RPMI7951 (cell line): ENCODE results near the gene GCLC. TPM values are rescaled to one million over a fixed set of nuclear protein-coding genes. Genes with fewer than 3 reads are reported as not detected.
"Not testable (repeated sequence)": the region's sequence is repeated elsewhere in the genome, so short reads cannot be mapped to it uniquely, and the experiment has no call there.

Experiments used
- DNase-seq: peaks from one replicate; pipeline ENCODE4 v3.0.0-alpha.2; 2012; ENCODE audit warnings: low read depth
- total RNA-seq: library from RNA; depleted of rRNA; stranded (reverse); fragments of >200 nt; shearing (Covaris generic); gene quantifications from 2 replicates; pipeline ENCODE4 v1.2.3, GENCODE V29; 2014

GCLC gene
- total RNA-seq, 1 experiment from 2014 or later: 9.4 TPM

DNA sequence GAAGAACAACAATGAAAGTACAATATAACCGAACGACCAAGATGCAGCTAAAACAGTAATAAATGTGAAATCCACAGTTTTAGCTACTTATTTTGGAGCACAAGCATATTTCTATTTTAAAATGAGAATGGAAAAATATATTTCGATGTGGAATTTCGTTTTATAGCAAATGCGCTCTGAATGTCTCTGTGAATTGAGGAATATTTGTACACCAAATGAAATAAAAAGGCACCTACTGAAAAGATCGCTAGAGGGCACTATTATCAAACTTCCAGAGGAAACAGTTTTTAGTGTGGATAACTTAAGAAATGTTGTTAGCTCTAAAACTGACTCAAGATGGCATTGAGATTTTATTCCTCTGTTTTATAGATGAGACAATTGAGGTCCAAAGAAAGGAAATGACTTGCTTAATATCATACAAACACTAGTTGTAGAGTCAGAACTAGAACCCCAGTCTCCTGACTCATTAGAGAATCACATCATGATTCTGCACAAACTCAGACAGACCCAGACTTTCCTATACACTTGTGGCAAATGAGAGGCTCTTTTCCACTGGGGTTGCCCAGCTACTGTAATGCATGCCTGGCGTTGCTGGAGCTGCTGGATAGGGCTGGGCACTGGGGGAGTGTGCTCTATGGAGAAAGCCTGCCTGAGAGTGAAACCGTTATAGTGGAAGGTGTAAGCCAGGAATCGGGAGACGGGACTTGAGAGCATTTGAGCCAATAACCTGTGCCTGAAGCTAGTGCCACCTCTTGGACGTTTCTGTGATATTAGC, 51.9 kb downstream of the GCLC start:
- peak; percentile 58 for DNase-seq

DNA sequence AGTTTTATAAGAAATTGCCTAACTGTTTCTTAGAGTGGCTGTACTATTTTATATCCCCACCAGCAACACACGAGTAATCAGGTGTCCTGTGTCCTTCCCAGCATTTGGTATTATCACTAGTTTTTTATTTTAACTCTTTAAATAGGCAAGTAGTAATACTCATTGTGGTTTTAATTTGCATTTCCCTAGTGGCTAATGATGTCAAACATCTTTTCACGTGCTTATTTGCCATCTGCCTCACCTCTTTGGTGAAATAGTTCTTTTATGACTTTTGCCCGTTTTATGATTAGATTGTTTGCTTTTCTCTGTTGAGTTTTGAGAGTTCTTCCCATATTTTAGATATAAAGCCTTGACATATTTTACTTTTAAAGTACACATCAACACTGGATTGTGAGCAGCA, 57.8 kb downstream of the GCLC start:
- no peak for DNase-seq

DNA sequence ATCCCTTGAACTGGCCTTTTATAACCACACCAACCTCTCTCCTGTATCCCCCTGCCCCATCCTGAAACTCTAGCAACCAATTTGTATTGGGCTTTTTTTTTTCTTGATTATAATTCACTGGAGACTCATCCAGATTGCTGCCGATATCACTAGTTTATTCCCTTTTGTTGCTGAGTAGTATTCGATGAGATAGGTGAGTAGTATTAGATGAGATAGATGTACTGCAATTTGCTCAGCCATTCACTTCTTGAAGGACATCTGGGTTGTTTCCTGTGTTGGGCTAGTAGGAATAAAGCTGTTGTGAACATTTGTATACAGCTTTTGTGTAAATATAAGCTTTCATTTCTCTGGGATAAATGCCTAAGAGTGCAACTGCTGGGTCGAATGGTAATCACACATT, 58.2 kb downstream of the GCLC start:
- DNase-seq: no peak

DNA sequence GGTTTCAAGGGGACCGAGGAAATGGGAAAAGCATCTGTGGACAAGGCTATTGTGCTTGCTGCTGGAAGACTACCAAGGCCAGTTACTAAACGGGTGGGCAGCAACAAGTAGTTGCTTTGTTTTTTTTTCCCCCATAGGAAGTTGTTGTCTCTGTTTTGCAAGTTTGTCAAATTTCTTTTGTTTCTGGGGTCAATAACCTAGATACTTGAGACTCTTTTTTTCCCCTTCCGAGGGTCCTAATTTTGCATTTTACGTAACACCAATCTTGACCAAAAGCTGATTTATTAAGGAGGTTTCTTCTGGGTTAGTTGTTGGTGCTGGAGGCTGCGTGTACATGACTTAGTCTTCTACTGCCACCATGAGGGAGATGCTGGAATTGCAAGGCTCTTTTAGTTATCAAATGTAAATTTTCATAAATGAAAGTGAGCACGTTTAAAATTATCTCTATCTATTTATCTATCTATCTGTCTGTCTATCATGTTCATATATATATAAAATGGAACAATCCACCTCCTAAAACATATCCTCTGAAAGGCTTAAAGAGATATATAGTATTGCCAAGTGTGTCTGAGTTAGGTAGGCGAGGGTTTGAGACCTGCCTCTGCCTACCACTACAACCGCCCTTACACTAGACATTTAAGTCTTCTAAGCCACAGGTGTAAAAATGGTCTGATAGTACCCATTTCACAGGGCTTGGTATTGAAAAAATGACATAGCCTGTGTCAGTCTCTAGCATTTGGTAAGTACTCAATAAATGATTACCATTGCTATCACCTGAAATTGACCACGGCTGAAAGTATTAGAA, 60.2 kb downstream of the GCLC start:
- DNase-seq: peak; percentile 58

DNA sequence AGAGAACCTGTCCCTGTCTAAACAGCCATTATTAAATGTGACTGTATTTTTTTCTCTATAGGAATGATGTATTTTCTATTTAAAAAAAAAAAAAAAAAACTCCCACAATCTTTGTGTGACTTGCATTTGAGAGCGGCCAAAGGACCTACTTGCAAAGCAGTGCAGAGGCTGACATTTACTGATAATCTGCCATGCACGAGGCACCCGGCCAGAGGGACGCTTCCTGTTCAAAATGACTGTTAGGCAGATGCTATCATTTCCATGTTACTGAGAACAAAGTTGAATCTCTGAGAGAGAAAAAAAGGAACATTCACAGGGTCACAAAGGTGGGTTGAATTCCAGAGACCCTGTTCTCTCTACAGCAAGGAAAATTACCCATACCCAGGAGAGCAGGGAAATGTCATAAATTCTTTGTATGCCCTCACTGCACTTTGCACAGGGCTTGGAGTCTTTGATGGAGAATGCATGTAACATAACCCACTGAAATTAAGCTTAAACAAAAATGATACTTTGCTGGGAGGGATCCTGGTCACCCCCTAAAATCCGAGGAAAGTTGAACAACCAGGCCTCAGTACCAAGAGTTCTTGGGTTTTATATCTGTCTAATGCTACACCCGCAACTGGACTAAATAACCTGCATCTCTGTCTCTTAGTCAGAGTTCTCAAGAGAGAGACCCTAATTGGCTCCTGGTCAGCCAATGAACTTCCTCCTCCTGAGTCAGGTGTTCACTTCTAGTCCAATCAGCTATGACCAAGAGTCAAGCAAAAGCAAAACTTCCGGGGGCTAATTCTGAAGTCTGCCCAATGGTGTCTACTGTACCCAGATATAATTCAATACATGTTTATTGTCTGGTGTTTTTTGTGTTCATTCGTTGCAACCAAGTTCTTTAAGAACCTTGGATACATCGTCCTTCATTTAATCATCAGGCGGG, 61.2 kb downstream of the GCLC start:
- peak; percentile 55 for DNase-seq

DNA sequence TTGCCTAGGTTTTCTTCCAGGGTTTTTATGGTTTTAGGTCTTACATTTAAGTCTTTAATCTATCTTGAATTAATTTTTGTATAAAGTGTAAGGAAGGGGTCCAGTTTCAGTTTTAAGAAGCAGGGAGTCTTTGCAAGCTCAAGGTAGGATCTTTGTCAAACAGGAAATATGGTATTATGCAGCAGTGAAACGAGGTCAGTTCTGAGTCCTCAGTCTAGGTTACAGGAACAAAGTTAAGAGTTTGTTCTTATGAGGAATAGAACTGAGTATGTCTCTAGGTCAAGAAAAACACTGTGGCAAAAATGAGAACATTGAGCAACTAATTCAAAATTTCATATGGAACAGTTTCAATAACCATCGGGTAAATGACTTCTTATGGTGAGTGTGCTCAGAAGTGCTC, 63.6 kb downstream of the GCLC start:
- no peak for DNase-seq

DNA sequence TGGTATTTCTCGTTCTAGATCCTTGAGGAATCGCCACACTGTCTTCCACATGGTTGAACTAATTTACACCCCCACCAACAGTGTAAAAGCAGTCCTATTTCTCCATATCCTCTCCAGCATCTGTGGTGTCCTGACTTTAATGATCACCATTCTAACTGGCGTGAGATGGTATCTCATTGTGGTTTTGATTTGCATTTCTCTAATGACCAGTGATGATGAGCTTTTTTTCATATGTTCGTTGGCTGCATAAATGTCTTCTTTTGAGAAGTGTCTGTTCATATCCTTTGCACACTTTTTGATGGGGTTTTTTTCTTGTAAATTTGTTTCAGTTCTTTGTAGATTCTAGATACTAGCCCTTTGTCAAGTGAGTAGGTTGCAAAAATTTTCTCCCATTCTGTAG, 64.1 kb downstream of the GCLC start:
- not testable (repeated sequence) for DNase-seq

DNA sequence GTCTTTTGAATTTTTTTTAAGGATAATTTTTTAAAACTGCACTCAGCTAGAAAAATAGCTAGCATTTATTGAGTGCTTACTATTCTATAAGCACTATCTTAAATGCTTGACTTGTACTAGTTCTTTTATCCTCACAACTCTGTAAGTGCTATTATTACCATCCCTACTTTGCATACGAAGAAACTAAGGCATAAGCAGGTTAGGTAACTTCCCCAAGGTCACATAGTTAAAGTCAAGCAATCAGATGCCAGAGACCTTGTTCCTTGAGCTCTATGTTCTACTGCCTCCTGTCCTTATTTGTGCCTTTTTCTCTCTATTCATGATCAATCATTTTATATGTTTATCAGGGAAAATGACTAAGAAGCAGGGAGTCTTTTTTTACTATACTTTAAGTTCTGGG, 65.0 kb downstream of the GCLC start:
- no peak for DNase-seq

DNA sequence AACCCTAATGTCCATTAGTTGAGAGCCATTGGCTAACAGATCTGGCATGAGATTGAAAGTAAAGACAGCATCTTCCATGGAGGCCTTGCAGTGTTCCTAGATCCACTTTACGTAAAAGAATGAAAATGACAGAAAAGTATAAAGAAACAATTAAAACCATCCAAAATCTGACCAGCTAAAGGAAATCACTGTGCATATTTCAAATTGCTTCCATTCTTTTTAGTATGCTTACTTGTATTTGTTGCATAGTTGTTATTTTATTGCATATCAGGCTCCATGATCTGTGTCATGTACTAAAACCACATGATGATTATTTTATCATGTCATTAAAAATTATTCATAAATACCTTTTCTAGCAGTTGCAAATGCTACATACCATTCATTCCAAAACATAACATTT, 67.9 kb downstream of the GCLC start:
- no peak for DNase-seq

DNA sequence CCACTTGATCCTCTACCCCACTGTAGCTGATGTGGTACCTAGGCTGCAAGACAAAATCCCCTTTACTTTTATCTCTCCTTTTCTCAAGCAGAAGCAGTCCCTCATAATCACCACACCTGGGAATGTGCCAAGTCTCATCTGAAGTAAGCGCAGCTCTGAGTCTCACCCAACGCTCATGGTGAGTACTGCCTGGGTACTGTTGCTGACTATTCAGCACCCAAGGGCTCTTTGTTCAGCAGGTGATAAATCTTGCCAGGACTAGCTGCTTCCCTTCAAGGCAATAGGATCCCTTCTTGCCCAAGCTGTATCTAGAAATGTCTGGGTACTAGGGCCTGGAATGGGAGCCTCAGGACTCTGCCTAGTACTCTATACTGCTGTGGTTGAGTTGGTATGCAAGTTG, 70.9 kb downstream of the GCLC start:
- no peak for DNase-seq

DNA sequence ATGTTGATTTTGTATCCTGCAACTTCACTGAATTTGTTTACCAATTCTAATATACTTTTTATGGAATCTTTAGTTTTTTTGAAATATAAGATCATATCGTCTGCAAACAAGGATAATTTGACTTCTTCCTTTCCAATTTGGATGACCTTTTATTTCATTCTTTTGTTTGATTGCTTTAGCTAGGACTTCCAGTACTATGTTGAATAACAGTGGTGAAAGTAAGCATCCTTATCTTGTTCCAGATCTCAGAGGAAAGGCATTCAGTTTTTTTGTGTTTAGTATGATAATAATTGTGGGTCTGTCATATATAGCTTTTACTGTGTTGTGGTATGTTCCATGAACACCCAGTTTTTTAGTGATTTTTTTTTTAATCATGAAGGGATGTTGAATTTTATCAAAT, 75.7 kb downstream of the GCLC start:
- no peak for DNase-seq

DNA sequence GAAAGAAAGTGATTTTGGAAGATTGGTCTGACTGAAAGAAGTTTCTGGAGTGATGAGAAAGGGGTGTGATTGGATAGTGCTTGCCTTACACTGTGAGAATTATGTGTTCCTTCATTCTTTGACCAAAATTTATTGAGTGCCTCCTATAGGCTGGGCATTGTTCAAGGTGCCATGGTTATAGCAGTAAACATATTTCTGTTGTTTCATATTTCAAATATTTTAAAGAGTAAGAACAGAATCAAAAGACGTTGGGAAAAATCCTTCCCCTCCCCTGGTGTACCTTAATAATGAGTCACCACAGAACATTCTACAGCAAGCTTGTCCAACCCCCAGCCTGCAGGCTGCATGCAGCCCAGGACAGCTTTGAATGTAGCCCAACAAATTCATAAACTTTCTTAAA, 78.6 kb downstream of the GCLC start:
- no peak for DNase-seq

DNA sequence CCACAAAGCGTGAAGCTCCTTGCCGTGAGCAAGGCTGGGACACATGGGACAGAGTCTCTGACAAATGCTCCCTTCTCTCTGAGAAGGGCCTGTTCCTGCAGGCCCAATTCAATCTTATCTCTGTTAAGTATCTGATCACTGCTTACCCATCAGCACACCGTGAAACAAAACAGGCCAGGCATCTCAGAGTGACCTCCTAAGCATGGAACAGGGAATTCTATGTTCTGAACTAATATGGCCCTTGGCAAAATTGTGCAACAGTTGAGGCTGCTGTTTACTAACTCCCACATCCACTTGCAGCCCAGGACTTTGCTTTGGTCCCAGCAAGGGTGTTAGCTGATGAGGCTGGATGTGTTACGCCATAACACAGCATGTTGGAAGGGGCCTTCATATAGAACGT, 79.2 kb downstream of the GCLC start:
- peak; percentile 52 for DNase-seq

DNA sequence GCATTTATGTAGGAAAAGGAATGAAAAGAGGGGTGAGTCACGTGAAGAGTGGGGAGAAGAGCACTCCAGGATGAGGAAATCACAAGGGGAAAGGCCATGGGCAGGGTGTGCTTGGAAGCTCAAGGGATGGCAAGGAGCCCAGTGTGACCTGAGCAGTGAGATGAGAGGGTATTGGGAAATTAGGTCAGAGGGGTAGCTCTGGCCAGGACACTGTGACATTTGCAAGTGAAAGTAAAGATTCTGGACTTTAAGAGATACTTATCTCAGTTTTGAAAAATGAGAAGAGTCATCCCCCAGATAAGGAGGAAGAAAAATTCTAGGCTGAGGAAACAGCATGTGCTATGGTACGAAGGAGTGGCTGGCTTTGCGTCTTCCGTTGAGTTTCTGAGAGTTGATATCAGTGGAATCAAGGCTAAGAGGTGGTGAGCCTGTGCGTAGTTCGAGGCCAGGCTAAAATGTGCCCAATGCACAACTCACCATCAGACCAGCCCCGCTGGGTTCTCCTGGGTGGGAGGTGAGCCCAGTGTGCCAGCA, 79.9 kb downstream of the GCLC start:
- peak; percentile 26 for DNase-seq

DNA sequence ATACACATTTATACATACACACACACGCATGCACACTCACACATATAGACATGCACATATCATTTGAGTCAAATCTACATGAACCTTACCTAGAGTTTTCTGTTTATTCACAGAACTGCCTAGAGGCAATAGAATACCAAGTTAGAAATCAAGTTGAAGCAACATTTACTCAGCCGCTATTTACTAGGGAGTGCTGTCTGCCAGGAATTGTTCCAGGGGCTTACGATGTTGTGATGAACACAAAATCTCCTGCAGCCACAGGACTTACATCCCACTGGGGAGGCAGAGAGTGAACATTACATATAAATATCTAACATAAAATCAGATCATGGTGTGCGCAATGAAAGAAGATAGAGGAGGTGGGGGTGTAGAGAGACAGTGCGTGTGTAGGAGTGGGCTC, 80.4 kb downstream of the GCLC start:
- no peak for DNase-seq

DNA sequence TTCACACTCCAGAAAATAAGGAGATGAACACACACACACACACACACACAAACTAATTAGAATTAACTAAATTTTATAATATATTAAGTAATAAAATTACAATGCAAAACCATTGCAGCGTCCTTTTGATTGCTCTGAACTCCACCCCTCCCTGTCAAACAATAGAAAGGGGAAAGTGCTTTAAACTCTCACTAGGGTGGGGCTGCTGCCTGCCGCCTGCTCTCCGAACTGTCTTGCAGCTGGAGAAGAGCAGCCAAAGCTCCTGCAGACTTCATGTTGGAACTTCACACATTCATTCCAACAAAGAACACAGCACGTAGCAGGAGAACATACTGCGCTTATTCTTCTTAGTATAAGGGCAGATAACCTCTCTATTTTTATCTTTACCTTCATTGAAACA, 83.2 kb downstream of the GCLC start:
- no peak for DNase-seq

DNA sequence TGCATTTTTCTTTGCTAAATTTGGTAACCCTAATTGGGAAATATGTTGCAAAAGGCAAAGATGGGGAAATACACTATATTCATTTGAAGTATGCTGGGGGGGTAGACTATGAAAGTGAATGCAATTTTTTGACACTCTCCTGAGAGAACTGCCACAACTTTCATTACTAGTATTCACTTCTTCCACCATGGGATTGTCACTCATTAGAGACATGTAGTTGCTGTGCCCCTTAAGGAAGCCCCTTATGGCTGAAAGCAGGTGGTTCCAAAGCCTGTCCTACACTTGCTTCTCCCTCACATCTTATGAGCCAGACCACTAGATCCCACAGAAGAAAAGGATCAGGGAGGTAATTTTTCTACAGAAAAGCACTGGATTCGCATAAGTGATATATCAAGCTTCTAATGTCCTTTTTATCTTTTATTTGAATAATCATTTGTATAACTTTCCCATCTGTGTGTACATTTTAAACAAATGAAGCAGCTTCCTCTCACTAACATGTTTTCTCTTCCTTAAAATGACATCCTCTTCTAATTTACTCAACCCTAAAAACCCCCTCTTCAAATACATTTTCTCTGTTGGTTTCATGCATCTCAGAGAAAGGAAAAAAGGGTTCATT, 83.8 kb downstream of the GCLC start:
- no peak for DNase-seq

DNA sequence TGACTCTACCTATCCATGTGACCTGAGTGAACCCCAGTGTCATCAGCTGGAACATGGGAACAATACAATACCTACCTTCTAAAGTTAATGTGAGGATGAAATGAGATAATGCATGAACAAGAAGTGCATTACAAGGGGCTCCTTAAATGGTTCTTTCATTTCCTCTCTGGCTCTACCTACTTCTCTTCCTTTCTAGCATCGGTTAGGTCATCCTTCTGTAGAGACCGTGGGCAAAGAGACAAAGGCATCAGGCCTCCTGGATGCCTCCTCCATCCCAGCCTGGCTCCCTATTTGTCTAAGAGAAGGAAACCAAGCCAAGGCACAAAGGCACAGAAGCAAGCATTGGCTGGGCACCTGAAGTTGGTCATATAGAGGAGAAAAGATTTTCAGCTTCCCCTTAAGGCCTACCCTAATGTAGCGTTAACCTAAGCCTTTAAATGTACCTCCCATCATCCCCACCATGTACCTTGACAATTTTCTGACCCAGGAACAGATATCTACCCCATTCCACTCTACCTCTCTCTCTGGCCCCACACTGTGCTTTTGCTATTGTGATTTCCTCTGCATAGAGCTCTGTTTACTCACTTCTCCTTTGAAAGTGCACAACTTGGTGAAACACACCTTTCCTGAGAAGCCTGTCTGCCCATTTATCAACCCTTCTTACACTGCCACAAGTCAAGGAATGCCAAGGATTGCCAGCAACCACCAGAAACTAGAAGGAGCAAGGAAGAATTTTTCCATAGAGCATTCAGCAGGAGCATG, 86.6 kb downstream of the GCLC start:
- no peak for DNase-seq

DNA sequence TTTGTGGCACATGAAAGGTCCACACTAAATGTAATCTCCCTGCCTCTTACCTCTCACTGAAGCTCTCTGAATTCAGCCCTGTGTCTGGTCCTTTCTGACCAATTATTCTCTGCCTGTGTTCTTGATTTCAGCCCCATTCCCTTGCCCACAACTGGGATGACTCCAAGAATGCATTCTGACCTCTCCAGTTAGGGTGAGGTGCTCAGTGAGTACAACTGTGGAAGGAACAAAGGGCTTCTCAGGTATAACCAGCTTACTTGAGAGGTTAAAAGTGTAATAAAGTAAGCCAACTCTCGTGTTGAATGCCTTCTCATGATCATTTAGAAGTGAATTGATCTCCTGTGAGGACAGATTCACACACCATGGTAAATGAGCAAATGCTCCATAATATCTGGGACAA, 88.1 kb downstream of the GCLC start:
- DNase-seq: no peak

DNA sequence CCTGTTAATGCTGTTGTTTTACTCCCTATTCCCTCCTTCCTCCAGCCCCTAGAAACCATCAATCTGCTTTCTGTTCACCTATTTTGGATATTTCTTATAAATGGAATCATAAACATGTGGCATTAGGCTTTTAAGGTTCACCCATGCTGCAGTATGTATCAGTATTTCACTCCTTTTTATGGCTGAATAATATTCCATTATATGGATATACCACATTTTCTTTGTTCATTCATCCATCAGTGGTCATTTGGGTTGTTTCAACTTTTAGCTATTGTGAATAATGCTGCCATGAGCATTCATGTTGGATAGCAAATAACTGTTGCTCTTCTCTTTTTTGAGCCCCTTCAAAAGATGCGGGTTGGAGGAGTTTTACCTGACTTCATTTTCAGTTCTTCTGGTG, 89.2 kb downstream of the GCLC start:
- no peak for DNase-seq

DNA sequence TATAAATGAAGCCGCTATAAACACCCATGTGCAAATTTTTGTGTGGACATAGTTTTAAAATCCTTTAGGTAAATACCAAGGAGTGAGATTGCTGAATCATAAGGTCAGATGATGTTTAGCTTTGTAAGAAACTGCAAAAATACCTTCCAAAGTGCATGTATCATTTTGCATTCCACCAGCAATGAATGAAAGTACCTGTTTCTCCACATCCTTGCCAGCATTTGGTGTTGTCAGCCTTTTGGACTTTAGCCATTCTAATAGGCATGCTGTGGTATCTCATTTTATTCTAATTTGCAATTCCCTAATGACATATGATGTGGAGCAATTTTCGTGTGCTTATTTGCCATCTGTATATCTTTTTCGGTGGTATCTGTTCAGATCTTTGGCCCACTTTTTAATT, 93.7 kb downstream of the GCLC start:
- DNase-seq: no peak
